Measurements from ENCODE around the gene ZCRB1.
"Not testable (repeated sequence)": the region's sequence is repeated elsewhere in the genome, so short reads cannot be mapped to it uniquely, and the experiment has no call there.

ZCRB1 gene

GRCh38 chr12:42325653-42326474 lies at the start of gene ZCRB1, which contains the start of gene PPHLN1:
Gene ZCRB1 (minus strand): TSS chr12:42326094. CDS start chr12:42324102, 1,992 bp downstream.
Gene PPHLN1 (plus strand): TSS chr12:42326167. CDS start chr12:42335903, 9,736 bp downstream.
- DNase-seq, result peak; percentile 69

GRCh38 chr12:42373669-42374068 lies 47.8 kb upstream of the ZCRB1 start:
- no peak for DNase-seq

- DNase-seq, result no peak
Observed at GRCh38 chr12:42372154-42372791, 46.4 kb upstream of the ZCRB1 start.

- no peak for DNase-seq
Observed at GRCh38 chr12:42370013-42370412, 44.1 kb upstream of the ZCRB1 start.

GRCh38 chr12:42365486-42365885 lies 39.6 kb upstream of the ZCRB1 start:
- no peak for DNase-seq

- no peak for DNase-seq
Observed at GRCh38 chr12:42364692-42365091, 38.8 kb upstream of the ZCRB1 start.

GRCh38 chr12:42362647-42363260 lies 36.9 kb upstream of the ZCRB1 start:
- no peak for DNase-seq

GRCh38 chr12:42361909-42362646 lies 36.2 kb upstream of the ZCRB1 start:
- DNase-seq, result no peak

- DNase-seq, result no peak
Observed at GRCh38 chr12:42360747-42361403, 35.0 kb upstream of the ZCRB1 start.

GRCh38 chr12:42356344-42356743 lies 30.4 kb upstream of the ZCRB1 start:
- DNase-seq, result no peak

GRCh38 chr12:42350021-42350407 lies 24.1 kb upstream of the ZCRB1 start:
- not testable (repeated sequence) for DNase-seq

GRCh38 chr12:42349119-42350020 lies 23.5 kb upstream of the ZCRB1 start:
- DNase-seq, result not testable (repeated sequence)

GRCh38 chr12:42346403-42347002 lies 20.6 kb upstream of the ZCRB1 start:
- no peak for DNase-seq

GRCh38 chr12:42343721-42344120 lies 17.8 kb upstream of the ZCRB1 start:
- no peak for DNase-seq

- DNase-seq, result no peak
Observed at GRCh38 chr12:42342028-42342427, 16.1 kb upstream of the ZCRB1 start.

- no peak for DNase-seq
Observed at GRCh38 chr12:42338280-42338679, 12.4 kb upstream of the ZCRB1 start.

- no peak for DNase-seq
Observed at GRCh38 chr12:42336286-42336685, 10.4 kb upstream of the ZCRB1 start.

GRCh38 chr12:42332301-42333285 lies 6.7 kb upstream of the ZCRB1 start:
- no peak for DNase-seq

GRCh38 chr12:42330097-42330496 lies 4.2 kb upstream of the ZCRB1 start:
- DNase-seq, result not testable (repeated sequence)

- DNase-seq, result no peak
Observed at GRCh38 chr12:42327227-42327590, 1.3 kb upstream of the ZCRB1 start.

All from T1000 (cell line).